HEK293 (cell line): ENCODE results near the gene UBL5.

ENCODE experiments used
- CTCF ChIP-seq: fragments of 450-650 bp; formaldehyde crosslinking; IDR thresholded peaks from 2 replicates; pipeline ENCODE4 v1.5.1; 2016; ENCODE audit warnings: missing biosample characterization, missing genetic modification characterization
- TCF7L2 ChIP-seq: IDR thresholded peaks from 2 replicates; pipeline ENCODE4 v1.6.1; 2011; ENCODE audit warnings: low read depth, mild to moderate bottlenecking, inconsistent platforms, low read length, moderate library complexity, borderline replicate concordance
- YY1 ChIP-seq: fragments of 450-650 bp; formaldehyde crosslinking; IDR thresholded peaks from 2 replicates; pipeline ENCODE4 v1.5.1; 2018; ENCODE audit warnings: missing biosample characterization, missing genetic modification characterization
- ZBTB7A ChIP-seq: fragments of 450-650 bp; formaldehyde crosslinking; IDR thresholded peaks from 2 replicates; pipeline ENCODE4 v1.5.1; 2016; ENCODE audit warnings: low read depth, missing biosample characterization, missing genetic modification characterization
- ZNF138 ChIP-seq: fragments of 450-650 bp; formaldehyde crosslinking; IDR thresholded peaks from 2 replicates; pipeline ENCODE4 v1.5.1; 2016; ENCODE audit warnings: missing biosample characterization, missing genetic modification characterization, borderline replicate concordance
- ZNF18 ChIP-seq: fragments of 450-650 bp; formaldehyde crosslinking; IDR thresholded peaks from 2 replicates; pipeline ENCODE4 v1.5.1; 2016; ENCODE audit warnings: missing biosample characterization, missing genetic modification characterization
- ZNF24 ChIP-seq: fragments of 450-650 bp; formaldehyde crosslinking; IDR thresholded peaks from 2 replicates; pipeline ENCODE4 v1.5.1; 2016; ENCODE audit warnings: missing biosample characterization, missing genetic modification characterization
- ZNF324 ChIP-seq: fragments of 450-650 bp; formaldehyde crosslinking; IDR thresholded peaks from 2 replicates; pipeline ENCODE4 v1.5.1; 2016; ENCODE audit warnings: missing biosample characterization, missing genetic modification characterization
- ZNF571 ChIP-seq: fragments of 450-650 bp; formaldehyde crosslinking; IDR thresholded peaks from 2 replicates; pipeline ENCODE4 v1.5.0; 2017; ENCODE audit warnings: missing biosample characterization, missing genetic modification characterization
- ZNF654 ChIP-seq: fragments of 450-650 bp; formaldehyde crosslinking; IDR thresholded peaks from 2 replicates; pipeline ENCODE4 v1.5.1; 2016; ENCODE audit warnings: low read depth, missing biosample characterization, missing genetic modification characterization
- ZNF830 ChIP-seq: fragments of 450-650 bp; IDR thresholded peaks from 2 replicates; pipeline ENCODE4 v1.5.0; 2018; ENCODE audit warnings: missing biosample characterization, missing genetic modification characterization, low read depth, mild to moderate bottlenecking, moderate library complexity
- TF ChIP-seq, protein P1 (sequence below): fragments of 450-650 bp; formaldehyde crosslinking; IDR thresholded peaks from 2 replicates; pipeline ENCODE4 v1.5.1; 2017; ENCODE audit warnings: missing biosample characterization, missing genetic modification characterization
- TF ChIP-seq, protein P2 (sequence below): fragments of 450-650 bp; formaldehyde crosslinking; IDR thresholded peaks from 2 replicates; pipeline ENCODE4 v1.5.1; 2016; ENCODE audit warnings: missing biosample characterization, missing genetic modification characterization, low read depth

- no peak for TF ChIP-seq CTCF (tag by site-specific recombination)
- no peak for TF ChIP-seq TCF7L2
- no peak for TF ChIP-seq ZNF24 (tag by site-specific recombination)
- TF ChIP-seq, protein P1, sequence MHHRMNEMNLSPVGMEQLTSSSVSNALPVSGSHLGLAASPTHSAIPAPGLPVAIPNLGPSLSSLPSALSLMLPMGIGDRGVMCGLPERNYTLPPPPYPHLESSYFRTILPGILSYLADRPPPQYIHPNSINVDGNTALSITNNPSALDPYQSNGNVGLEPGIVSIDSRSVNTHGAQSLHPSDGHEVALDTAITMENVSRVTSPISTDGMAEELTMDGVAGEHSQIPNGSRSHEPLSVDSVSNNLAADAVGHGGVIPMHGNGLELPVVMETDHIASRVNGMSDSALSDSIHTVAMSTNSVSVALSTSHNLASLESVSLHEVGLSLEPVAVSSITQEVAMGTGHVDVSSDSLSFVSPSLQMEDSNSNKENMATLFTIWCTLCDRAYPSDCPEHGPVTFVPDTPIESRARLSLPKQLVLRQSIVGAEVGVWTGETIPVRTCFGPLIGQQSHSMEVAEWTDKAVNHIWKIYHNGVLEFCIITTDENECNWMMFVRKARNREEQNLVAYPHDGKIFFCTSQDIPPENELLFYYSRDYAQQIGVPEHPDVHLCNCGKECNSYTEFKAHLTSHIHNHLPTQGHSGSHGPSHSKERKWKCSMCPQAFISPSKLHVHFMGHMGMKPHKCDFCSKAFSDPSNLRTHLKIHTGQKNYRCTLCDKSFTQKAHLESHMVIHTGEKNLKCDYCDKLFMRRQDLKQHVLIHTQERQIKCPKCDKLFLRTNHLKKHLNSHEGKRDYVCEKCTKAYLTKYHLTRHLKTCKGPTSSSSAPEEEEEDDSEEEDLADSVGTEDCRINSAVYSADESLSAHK (tag by site-specific recombination) = no peak
- no peak for TF ChIP-seq ZNF138 (tag by site-specific recombination)
- TF ChIP-seq ZBTB7A (tag by site-specific recombination) = no peak
- TF ChIP-seq ZNF18 (tag by site-specific recombination) = no peak
- no peak for TF ChIP-seq ZNF324 (tag by site-specific recombination)
- TF ChIP-seq YY1 = no peak
- no peak for TF ChIP-seq ZNF571 (tag by site-specific recombination)
- TF ChIP-seq, protein P2, sequence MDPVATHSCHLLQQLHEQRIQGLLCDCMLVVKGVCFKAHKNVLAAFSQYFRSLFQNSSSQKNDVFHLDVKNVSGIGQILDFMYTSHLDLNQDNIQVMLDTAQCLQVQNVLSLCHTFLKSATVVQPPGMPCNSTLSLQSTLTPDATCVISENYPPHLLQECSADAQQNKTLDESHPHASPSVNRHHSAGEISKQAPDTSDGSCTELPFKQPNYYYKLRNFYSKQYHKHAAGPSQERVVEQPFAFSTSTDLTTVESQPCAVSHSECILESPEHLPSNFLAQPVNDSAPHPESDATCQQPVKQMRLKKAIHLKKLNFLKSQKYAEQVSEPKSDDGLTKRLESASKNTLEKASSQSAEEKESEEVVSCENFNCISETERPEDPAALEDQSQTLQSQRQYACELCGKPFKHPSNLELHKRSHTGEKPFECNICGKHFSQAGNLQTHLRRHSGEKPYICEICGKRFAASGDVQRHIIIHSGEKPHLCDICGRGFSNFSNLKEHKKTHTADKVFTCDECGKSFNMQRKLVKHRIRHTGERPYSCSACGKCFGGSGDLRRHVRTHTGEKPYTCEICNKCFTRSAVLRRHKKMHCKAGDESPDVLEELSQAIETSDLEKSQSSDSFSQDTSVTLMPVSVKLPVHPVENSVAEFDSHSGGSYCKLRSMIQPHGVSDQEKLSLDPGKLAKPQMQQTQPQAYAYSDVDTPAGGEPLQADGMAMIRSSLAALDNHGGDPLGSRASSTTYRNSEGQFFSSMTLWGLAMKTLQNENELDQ (tag by site-specific recombination) = no peak
- no peak for TF ChIP-seq ZNF830 (tag by site-specific recombination)
- no peak for TF ChIP-seq ZNF654 (tag by site-specific recombination)
Observed at GRCh38 chr19:9872618-9873242, 45.0 kb downstream of the UBL5 start.
